A673 (cell line): Measurements from ENCODE around the gene RABGAP1L. TPM values are rescaled to one million over a fixed set of nuclear protein-coding genes. Genes with fewer than 3 reads are reported as not detected.

Source experiments
- BruUV-seq: library from RNA; stranded (reverse); fragments of 400-500 nt; replicated peaks from 2 replicates; lab custom pipeline; 2021; lab: Mats Ljungman, UMichigan
- CTCF ChIA-PET: fragments of 300-600 bp; sonication (Branson Sonifier 250); formaldehyde crosslinking; loops from one replicate; lab custom pipeline; 2022; ENCODE audit warnings: antibody characterized with exemption; lab: Charles Lee
- POLR2A ChIA-PET: fragments of 300-600 bp; sonication (Branson Sonifier 250); formaldehyde crosslinking; loops from one replicate; lab custom pipeline; 2022; ENCODE audit warnings: antibody characterized with exemption; ENCODE audit not compliant: low non-redundant PET; lab: Charles Lee
- DNase-seq: peaks from one replicate; pipeline ENCODE4 v3.0.0-alpha.2; 2015; ENCODE audit warnings: low spot score
- H3K27ac ChIP-seq: fragments of 200-600 bp; sonication (generic); 2 replicates; pipeline ENCODE4 v1.5.1; 2016; ENCODE audit warnings: mixed run types, low read depth, mild to moderate bottlenecking, mixed read lengths, antibody characterized with exemption, low read length; ENCODE audit not compliant: poor library complexity, severe bottlenecking
- H3K27me3 ChIP-seq: fragments of 200-600 bp; sonication (generic); replicated peaks from 2 replicates; pipeline ENCODE4 v1.6.1; 2017; ENCODE audit warnings: mixed run types, low read depth, mild to moderate bottlenecking, mixed read lengths, antibody characterized with exemption, low read length; ENCODE audit not compliant: insufficient read depth, poor library complexity
- H3K36me3 ChIP-seq: fragments of 200-600 bp; sonication (generic); 2 replicates; pipeline ENCODE4 v1.6.1; 2016; ENCODE audit warnings: mixed run types, mild to moderate bottlenecking, mixed read lengths, antibody characterized with exemption, low read length; ENCODE audit not compliant: insufficient read depth, poor library complexity, severe bottlenecking
- H3K4me1 ChIP-seq: fragments of 200-600 bp; sonication (generic); 2 replicates; pipeline ENCODE4 v1.6.1; 2017; ENCODE audit warnings: mixed run types, mild to moderate bottlenecking, mixed read lengths, antibody characterized with exemption, low read length; ENCODE audit not compliant: insufficient read depth, poor library complexity, severe bottlenecking
- H3K4me3 ChIP-seq: fragments of 200-600 bp; sonication (generic); 2 replicates; pipeline ENCODE4 v1.5.1; 2016; ENCODE audit warnings: low read depth, mixed run types, mild to moderate bottlenecking, mixed read lengths, low read length; ENCODE audit not compliant: poor library complexity, severe bottlenecking
- H3K9me3 ChIP-seq: fragments of 200-600 bp; sonication (generic); 2 replicates; pipeline ENCODE4 v1.6.1; 2016; ENCODE audit warnings: mixed run types, low read depth, mild to moderate bottlenecking, mixed read lengths, antibody characterized with exemption, low read length; ENCODE audit not compliant: poor library complexity, severe bottlenecking
- CTCF ChIP-seq: fragments of 300-800, 200-600 bp; sonication (generic); conservative IDR thresholded peaks from 2 replicates; pipeline ENCODE4 v1.5.1; 2017; ENCODE audit warnings: low read depth, mild to moderate bottlenecking, antibody characterized with exemption, low read length, moderate library complexity, mixed read lengths
- EZH2 ChIP-seq: fragments of 200-600 bp; sonication (generic); IDR thresholded peaks from 2 replicates; pipeline ENCODE4 v1.6.1; 2017; ENCODE audit warnings: borderline replicate concordance, low read depth, mild to moderate bottlenecking, mixed read lengths, antibody characterized with exemption, low read length; ENCODE audit not compliant: poor library complexity, severe bottlenecking
- intact Hi-C: fragments of 100-400 bp; cut with micrococcal nuclease; formaldehyde crosslinking; loops from one replicate; pipeline ENCODE4 v1.10.0; 2022; ENCODE audit not compliant: unreplicated experiment
- total RNA-seq: library from RNA; stranded (reverse); gene quantifications from 2 replicates; pipeline ENCODE4 v1.2.3, GENCODE V29; 2021

Gene RABGAP1L
- total RNA-seq, 1 experiment from 2014 or later, result 19.3 TPM

GRCh38 chr1:174376030-174376429 is 216.7 kb downstream of the RABGAP1L start:
- no TSS peak for BruUV-seq
- intact Hi-C loops, result no loop called here
- CTCF ChIA-PET, result no interaction called here
- H3K27ac ChIP-seq, result no peak overlapping the region
- TF ChIP-seq EZH2 (no peak), CTCF (no peak)
- H3K4me1 ChIP-seq, result no peaks in the 10 kb centered on the region
- no peaks in the 10 kb centered on the region for H3K27me3 ChIP-seq
- POLR2A ChIA-PET, result no interaction called here
- no peak for DNase-seq
- no peak overlapping the region for H3K4me3 ChIP-seq
- no peaks in the 10 kb centered on the region for H3K9me3 ChIP-seq
- H3K36me3 ChIP-seq, result no peaks in the 10 kb centered on the region

- DNase-seq, result no peak
- H3K4me3 ChIP-seq, result no peak overlapping the region
- no peak overlapping the region for H3K27ac ChIP-seq
- ChIA-PET POLR2A (no interaction called here), CTCF (no interaction called here)
- no TSS peak for BruUV-seq
- TF ChIP-seq EZH2, result no peak
- no peak for TF ChIP-seq CTCF
- no peaks in the 10 kb centered on the region for H3K9me3 ChIP-seq
- no peaks in the 10 kb centered on the region for H3K36me3 ChIP-seq
- H3K27me3 ChIP-seq, result no peaks in the 10 kb centered on the region
- H3K4me1 ChIP-seq, result no peaks in the 10 kb centered on the region
- intact Hi-C loops, result no loop called here
These were observed 232.4 kb downstream of the RABGAP1L start for GRCh38 chr1:174391716-174392115.

- ChIA-PET CTCF (no interaction called here), POLR2A (no interaction called here)
- intact Hi-C loops, result no loop called here
- no peaks in the 10 kb centered on the region for H3K36me3 ChIP-seq
- H3K4me3 ChIP-seq, result no peak overlapping the region
- H3K27ac ChIP-seq, result no peak overlapping the region
- no peaks in the 10 kb centered on the region for H3K4me1 ChIP-seq
- BruUV-seq, result no TSS peak
- H3K27me3 ChIP-seq, result no peaks in the 10 kb centered on the region
- DNase-seq, result no peak
- no peaks in the 10 kb centered on the region for H3K9me3 ChIP-seq
- TF ChIP-seq CTCF (no peak), EZH2 (no peak)
These were observed 234.6 kb downstream of the RABGAP1L start for GRCh38 chr1:174393885-174394284.
